GM18873 (cell line): ENCODE data around the gene THBS3.
A peak's percentile ranks its signal among the peaks of the same experiment; 100 is the strongest.
"Not testable (repeated sequence)": the region's sequence is repeated elsewhere in the genome, so short reads cannot be mapped to it uniquely, and the experiment has no call there.

Experiments used
- ATAC-seq: cut with Tn5 transposase; IDR thresholded peaks from one replicate; pipeline ENCODE4 v1.9.1; 2021; ENCODE audit warnings: mild to moderate bottlenecking, moderate library complexity, moderate number of reproducible peaks; ENCODE audit not compliant: unreplicated experiment, low FRiP score

The THBS3 gene

GRCh38 chr1:155207806-155208540 lies at the start of gene THBS3:
Gene THBS3, minus strand, starts transcription at chr1:155207897. Its CDS starts 21 bp downstream, at chr1:155207876.
- ATAC-seq = no peak

DNA sequence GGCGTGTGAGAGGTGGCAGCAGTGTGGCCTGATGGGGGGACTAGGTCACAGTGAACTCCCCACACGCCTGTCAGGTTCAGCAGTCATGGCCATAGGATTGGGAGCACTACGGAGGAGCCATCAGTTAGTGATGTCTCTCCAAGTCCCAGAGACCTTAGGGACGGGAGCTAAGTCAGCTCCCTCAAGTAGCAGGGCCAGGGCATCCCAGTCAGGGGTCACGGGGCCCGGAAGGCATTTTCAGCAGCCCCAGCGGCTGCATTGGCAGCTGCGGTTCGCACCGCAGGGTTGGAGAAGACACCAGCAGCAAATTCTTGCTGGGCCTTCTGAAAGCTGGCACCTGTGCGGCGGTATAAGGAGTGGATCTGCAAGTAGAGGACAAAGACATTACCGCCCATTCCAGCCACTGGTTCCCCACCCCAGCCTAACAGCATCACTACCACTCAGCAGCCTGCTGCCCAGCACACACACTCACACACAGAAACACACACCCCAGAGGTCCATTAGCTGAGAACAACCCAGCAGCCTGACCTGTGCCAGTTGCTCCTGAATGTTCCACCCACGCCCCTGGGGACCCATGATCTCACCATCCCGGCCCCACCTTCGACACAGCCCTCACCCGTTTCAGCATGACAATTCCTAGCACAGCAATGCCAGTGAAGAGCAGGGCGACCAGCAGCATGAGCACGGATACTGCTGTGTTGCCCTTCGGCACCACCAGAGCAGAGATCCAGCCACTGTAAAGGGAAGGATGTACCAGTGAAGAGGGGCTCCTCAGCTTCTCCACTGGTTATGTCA lies 48.6 kb upstream of the THBS3 start:
- ATAC-seq = no peak

GRCh38 chr1:155255243-155256007 lies 47.7 kb upstream of the THBS3 start, which contains the start of gene ENTREP3:
Gene ENTREP3, minus strand, starts transcription at chr1:155255483. Its CDS starts 606 bp downstream, at chr1:155254877.
- no peak for ATAC-seq

DNA sequence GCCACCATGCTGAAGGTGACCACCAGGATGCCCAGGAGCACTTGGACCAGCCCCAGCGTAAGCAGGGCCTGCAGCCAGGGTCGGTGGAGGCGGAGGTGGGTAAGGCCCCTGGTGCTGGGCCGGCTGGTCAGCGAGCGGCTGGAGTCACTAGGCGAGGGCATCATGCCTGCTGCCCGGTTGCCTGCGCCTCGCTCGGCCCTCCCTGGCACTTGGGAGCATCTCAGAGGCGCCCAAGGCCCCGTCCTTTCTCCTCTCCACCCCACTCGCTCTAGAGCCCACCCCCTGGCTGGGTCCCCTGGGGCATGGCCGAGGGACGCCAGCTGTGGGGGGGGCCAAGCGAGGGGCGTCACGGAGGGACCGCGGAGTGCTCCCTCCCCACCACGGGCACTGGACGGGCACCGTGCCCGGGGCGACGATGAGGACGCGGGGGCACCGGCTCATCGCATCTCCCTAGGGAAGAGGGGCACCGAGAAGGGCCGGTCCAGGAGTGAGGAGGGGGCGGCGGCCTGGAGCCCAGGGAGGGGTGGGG lies 47.1 kb upstream of the THBS3 start:
- ATAC-seq = no peak

GRCh38 chr1:155254228-155254713 lies 46.6 kb upstream of the THBS3 start:
- ATAC-seq = no peak

DNA sequence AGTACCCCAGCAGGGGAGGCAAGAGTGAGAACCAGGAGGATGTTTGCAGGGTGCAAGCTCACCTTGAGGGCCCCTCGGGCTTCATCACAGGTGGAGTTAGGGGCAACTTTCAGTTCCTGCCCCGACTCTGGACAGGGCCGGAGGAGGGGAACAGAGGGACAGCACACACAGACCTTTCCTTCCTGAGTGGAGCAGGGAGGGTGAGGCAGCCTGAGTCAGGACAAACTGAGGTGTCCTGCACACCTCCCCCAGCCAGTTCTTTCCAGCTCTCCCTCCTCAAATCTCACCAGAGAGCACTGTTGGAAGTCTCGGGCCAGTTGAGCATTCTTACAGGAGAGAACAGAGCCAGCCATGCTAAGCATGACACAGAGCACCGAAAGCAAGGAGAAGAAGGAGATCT lies 46.1 kb upstream of the THBS3 start:
- ATAC-seq = no peak

DNA sequence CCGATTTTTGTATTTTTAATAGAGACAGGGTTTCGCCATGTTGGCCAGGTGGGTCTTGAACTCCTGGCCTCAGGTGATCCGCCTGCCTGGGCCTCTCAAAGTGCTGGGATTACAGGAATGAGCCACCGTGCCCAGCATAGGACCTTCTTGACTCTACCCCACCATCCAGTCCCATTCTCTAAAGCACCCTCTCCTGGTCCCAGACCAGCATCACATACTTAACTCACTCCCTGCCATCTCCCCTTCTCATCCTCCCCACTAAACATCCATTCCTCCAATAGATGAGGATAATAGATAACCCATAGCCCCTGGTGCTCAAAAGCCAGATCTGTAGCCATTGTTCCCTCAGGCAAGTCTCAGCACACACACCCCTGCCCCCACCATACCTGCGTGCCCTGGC lies 45.5 kb upstream of the THBS3 start:
- ATAC-seq = no peak

GRCh38 chr1:155251566-155251965 lies 43.9 kb upstream of the THBS3 start:
- no peak for ATAC-seq

DNA sequence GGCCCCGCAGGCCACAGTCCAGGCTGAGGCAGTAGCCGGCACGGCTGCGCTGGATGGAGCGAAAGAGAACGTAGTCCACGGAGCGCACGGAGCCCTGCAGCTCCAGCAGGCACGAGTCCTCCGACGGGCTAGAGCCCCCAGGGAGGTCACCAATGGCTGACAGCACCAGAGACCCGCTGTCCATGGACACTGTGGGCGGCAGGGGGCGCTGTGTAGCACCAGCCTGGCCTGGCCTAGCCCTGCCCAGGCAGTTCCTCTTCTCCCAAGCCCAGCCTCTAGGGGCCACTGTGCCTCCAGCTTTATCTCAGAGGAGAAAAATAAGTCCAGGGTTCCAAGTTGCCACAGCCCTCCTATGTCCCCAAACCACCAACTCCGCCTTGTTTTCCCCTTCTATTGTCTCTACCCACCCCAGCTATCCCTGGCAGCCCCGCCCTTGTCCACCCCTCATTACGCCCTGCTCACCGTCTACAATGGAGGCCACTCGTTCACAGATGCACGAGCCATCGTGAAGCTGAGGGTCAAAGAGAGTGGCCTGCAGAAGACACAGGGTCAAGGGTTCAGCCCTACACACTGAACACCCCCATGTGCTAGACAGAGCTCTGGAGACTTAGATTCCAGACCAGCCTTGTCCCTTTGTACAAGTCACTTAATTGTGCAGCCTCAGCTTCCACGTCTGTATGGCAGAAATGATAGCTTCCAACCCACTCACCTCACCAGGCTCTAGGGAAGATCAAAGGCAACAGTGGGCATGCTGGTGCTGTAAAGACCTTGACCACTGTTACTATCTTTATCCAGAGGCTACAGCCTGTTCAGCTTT lies 43.1 kb upstream of the THBS3 start:
- ATAC-seq = peak; percentile 72

DNA sequence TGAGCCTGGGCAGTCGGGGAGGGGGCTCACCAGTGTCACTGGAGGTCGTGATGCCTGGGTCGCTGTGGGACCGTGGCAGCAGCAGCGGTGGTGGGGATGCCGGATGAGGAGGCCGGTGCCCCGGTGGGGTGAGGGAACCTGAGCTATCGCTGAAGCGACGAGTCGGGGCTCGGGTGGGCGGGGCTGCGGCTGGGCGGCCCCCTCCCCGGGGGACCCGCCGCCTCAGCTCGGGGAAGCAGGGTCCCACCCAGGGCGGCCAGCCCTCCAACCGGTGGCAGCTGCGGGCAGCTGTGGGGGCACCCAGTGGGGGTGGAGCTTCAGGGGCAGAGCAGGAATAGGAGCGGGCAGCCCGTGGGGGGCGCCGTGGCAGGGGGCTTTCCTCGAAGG lies 42.5 kb upstream of the THBS3 start:
- peak; percentile 12 for ATAC-seq

DNA sequence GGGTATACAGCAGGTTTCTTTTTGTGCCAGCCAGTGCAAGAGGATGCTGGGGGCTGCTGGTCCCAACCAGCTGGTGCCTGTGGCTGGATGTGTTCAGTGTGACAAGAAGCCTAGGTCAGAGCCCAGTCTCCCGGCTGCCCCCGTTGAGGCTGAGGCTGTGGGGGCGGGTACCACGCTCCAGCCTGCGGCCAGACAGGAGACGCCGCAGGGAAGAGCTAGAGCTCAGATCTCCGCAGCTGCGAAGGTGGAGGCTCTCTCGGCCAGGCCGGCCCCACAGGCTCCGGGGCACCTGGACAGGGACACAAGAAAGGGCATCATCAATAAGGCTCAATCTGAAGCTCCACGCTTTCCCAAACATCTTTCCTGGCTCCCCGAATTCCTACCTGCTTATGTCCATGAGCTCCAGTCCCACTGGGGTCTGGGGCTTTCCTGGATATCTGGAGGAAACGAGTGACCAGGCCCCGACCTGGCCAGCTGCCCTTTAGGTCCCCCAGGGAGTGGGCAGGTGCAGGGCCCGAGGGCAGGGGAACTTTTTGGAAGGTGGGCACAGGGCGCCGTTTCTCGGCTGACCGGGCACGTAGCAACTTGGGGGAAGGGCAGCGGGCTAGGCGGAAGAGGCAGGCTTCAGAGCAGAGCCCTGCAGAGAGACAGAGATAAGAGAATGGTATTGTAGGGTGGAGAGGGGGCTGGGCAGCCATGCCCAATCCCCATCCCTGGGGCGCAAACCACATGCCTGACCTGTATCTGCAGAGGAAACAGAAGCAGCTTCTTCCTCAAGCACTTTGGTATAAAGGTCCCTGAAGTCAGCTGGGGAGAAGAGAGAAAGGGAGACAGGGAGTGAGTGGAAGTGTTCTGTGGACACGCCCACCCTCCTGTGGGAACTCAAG lies 40.2 kb upstream of the THBS3 start:
- no peak for ATAC-seq

DNA sequence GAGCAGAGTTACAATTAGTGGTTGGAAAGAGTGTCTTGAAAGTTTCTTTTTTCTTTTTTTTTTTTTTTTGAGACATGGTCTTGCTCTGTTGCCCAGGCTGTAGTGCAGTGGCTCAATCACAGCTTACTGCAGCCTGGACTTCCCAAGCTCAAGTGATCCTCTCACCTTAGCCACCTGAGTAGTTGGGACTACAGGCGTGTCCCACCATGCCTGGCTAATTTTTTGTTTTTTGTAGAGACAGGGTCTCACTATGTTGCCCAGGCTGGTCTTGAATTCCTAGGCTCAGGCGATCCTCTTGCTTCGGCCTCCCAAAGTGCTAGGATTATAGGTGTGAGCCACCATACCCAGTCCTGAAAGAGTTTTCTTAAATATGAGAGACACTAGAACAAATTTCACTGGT lies 39.1 kb upstream of the THBS3 start:
- ATAC-seq = not testable (repeated sequence)

DNA sequence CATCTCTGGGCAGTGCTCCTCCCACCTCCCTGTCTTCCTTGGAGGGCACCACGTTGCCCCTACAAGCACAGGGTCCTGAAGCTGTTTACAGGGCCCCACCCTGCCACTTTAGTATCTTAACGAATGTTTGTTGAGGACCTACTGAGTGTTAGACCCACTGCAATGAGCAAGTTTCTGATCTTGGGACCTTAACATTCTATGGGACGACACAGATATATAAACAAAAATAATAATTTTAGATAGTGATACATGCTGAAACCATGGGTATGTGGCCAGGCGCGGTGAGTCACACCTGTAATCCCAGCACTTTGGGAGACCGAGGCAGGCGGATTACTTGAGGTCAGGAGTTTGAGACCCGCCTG lies 37.4 kb upstream of the THBS3 start:
- ATAC-seq = no peak

DNA sequence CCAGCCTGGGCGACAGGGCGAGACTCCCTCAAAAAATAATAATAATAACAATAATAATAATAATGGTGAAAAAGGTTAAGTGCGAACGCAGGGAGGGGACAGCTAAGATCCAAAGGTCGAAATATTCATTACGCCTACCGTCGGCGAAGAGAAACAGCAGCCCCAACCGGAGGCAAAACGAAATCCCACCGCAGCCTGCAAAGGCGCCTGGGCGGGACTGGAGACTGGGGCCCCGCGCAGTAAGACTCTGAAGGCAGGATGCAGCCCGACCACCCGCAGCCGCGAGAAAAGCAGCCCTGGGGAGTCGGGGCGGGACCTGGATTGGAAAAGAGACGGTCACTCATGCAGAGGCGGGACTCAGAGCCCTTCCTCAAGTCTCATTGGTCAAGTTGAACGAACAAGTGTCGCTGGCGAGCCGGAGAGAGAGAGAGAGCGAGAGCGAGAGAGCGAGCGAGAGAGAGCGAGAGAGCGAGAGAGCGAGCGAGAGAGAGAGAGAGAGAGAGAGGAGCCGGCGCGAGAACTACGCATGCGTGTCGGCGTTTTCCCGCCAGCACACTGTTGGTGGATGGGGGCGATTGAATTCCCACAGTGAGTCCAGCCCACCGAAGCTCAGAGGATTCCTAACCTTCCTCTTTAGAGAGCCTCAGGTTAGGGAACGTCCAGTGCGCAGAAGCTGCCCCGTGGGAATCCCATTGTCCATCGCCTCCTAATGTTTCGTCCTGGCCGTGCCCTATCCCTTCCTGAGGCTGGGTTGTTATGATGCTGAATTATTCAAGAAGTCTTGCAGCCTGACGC lies 36.9 kb upstream of the THBS3 start:
- peak; percentile 80 for ATAC-seq

- ATAC-seq = no peak
Measured at GRCh38 chr1:155242805-155243358, 35.2 kb upstream of the THBS3 start.

- no peak for ATAC-seq
Measured at GRCh38 chr1:155241841-155242264, 34.2 kb upstream of the THBS3 start.

DNA sequence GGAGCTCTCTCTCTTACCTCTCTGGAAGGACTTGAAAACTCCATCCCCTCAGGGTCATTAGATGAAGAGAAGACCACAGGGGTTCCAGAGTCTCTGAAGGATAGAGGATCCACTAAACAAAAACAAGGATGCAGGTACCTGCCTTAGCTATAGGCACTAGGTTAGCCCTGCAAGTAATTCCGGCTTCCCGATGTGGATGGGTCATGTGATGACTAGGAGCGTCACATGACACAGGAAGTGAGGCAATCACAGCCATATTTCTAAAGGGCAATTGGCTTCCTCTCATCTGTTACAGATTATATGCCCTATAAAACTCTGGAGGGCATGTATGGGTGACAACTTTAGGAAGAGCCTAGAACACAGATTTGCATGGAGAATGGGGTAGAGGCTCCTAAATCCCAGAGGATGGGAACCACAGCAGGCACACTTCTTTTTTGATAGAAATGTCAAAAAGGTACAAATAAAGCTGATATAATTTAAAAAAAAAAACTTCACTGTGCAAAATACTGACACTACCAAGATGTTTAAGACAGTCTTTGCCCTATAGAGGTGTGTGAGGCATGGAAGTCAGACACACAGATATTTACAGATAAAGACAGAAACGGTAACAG lies 33.5 kb upstream of the THBS3 start:
- ATAC-seq = no peak
